Measurements from ENCODE around the gene KLF15. TPM values are rescaled to one million over a fixed set of nuclear protein-coding genes. Genes with fewer than 3 reads are reported as not detected.

Gene KLF15
- total RNA-seq, 1 experiment from 2014 or later, result 32.1 TPM

DNA sequence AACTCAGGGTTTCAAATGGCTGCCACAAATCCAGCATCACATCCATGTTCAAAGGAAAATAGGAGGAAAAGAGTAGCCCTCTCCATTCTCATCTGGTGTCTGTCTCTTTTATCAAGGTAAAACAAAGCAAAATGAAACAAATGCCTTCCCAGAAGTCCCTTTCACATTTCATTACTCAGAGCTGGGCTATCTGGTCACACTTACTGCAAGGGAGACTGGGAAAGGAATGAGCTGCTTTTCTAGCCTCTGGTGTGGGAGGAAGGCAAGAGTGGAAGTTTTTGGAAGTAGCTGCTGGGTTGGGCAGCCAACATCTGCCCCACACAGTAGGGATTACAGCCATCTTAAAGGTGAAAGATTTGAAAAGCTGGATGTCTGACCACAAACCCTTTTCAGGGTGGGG lies 51.8 kb downstream of the KLF15 start:
- no peaks in the 10 kb centered on the region for H3K4me1 ChIP-seq (ENCODE audit: insufficient read depth, low read length, poor library complexity, severe bottlenecking)
- no peaks in the 10 kb centered on the region for H3K36me3 ChIP-seq (ENCODE audit: insufficient read depth, low read length, poor library complexity, severe bottlenecking)
- no peak overlapping the region for H3K4me3 ChIP-seq (ENCODE audit: low read depth, low read length, poor library complexity, severe bottlenecking)
- DNase-seq (ENCODE audit: low spot score), result no peak
- H3K27ac ChIP-seq (ENCODE audit: low read depth, low read length, poor library complexity, severe bottlenecking), result no peak overlapping the region
- peaks cover 28% of the 10 kb centered on the region for H3K9me3 ChIP-seq (ENCODE audit: low read depth, low read length, poor library complexity, severe bottlenecking)
- intact Hi-C loops (cut with micrococcal nuclease; ENCODE audit: unreplicated experiment), result no loop called here
- BruUV-seq (replicated peaks), result no TSS peak
- TF ChIP-seq EZH2 (IDR thresholded peaks at IDR 0.05; ENCODE audit: borderline replicate concordance, low read depth, low read length, poor library complexity, severe bottlenecking), result no peak
- no peak for TF ChIP-seq CTCF (conservative IDR thresholded peaks at IDR 0.05; ENCODE audit: low read depth, low read length)
- ChIA-PET CTCF (no interaction called here), POLR2A (ENCODE audit: low non-redundant PET) (no interaction called here)
- no peaks in the 10 kb centered on the region for H3K27me3 ChIP-seq (replicated peaks; ENCODE audit: insufficient read depth, low read depth, low read length, poor library complexity)

DNA sequence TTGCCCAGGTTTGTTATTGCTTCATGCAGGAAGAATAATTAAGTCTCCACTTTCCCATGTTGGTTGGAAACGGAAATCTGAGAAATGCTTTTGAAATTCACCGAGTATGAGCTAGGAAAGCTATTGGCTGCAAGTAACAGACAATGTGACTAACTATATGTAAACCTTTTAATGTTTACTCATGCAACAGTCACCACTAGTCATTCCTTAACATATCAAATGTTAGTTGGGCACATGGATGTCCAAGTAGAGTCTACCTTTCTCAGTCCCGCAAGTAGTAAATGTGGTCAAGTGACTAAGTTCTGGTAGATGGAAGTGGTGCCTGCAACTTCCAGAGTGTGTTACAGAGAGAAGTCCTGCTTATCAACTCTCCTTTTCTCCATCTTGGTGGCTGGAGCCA lies 52.5 kb downstream of the KLF15 start:
- H3K9me3 ChIP-seq (ENCODE audit: low read depth, low read length, poor library complexity, severe bottlenecking), result peaks cover 28% of the 10 kb centered on the region
- DNase-seq (ENCODE audit: low spot score), result no peak
- H3K4me3 ChIP-seq (ENCODE audit: low read depth, low read length, poor library complexity, severe bottlenecking), result no peak overlapping the region
- no peak overlapping the region for H3K27ac ChIP-seq (ENCODE audit: low read depth, low read length, poor library complexity, severe bottlenecking)
- ChIA-PET POLR2A (ENCODE audit: low non-redundant PET) (no interaction called here), CTCF (no interaction called here)
- no peaks in the 10 kb centered on the region for H3K36me3 ChIP-seq (ENCODE audit: insufficient read depth, low read length, poor library complexity, severe bottlenecking)
- no peaks in the 10 kb centered on the region for H3K4me1 ChIP-seq (ENCODE audit: insufficient read depth, low read length, poor library complexity, severe bottlenecking)
- TF ChIP-seq EZH2 (IDR thresholded peaks at IDR 0.05; ENCODE audit: borderline replicate concordance, low read depth, low read length, poor library complexity, severe bottlenecking) (no peak), CTCF (conservative IDR thresholded peaks at IDR 0.05; ENCODE audit: low read depth, low read length) (no peak)
- intact Hi-C loops (cut with micrococcal nuclease; ENCODE audit: unreplicated experiment), result no loop called here
- no peaks in the 10 kb centered on the region for H3K27me3 ChIP-seq (replicated peaks; ENCODE audit: insufficient read depth, low read depth, low read length, poor library complexity)
- BruUV-seq (replicated peaks), result no TSS peak

GRCh38 chr3:126304291-126304690 lies 52.9 kb downstream of the KLF15 start:
- no TSS peak for BruUV-seq (replicated peaks)
- intact Hi-C loops (cut with micrococcal nuclease; ENCODE audit: unreplicated experiment), result no loop called here
- Histone ChIP-seq H3K27me3 (replicated peaks; ENCODE audit: insufficient read depth, low read depth, low read length, poor library complexity) (no peaks in the 10 kb centered on the region), H3K4me1 (ENCODE audit: insufficient read depth, low read length, poor library complexity, severe bottlenecking) (no peaks in the 10 kb centered on the region), H3K27ac (ENCODE audit: low read depth, low read length, poor library complexity, severe bottlenecking) (no peak overlapping the region), H3K4me3 (ENCODE audit: low read depth, low read length, poor library complexity, severe bottlenecking) (no peak overlapping the region), H3K9me3 (ENCODE audit: low read depth, low read length, poor library complexity, severe bottlenecking) (peaks cover 28% of the 10 kb centered on the region), H3K36me3 (ENCODE audit: insufficient read depth, low read length, poor library complexity, severe bottlenecking) (no peaks in the 10 kb centered on the region)
- ChIA-PET CTCF (no interaction called here), POLR2A (ENCODE audit: low non-redundant PET) (no interaction called here)
- DNase-seq (ENCODE audit: low spot score), result no peak
- TF ChIP-seq EZH2 (IDR thresholded peaks at IDR 0.05; ENCODE audit: borderline replicate concordance, low read depth, low read length, poor library complexity, severe bottlenecking), result no peak
- no peak for TF ChIP-seq CTCF (conservative IDR thresholded peaks at IDR 0.05; ENCODE audit: low read depth, low read length)

Measured in A673 (cell line).